ENCODE measurements around the gene ZFP92.

The ZFP92 gene

DNA sequence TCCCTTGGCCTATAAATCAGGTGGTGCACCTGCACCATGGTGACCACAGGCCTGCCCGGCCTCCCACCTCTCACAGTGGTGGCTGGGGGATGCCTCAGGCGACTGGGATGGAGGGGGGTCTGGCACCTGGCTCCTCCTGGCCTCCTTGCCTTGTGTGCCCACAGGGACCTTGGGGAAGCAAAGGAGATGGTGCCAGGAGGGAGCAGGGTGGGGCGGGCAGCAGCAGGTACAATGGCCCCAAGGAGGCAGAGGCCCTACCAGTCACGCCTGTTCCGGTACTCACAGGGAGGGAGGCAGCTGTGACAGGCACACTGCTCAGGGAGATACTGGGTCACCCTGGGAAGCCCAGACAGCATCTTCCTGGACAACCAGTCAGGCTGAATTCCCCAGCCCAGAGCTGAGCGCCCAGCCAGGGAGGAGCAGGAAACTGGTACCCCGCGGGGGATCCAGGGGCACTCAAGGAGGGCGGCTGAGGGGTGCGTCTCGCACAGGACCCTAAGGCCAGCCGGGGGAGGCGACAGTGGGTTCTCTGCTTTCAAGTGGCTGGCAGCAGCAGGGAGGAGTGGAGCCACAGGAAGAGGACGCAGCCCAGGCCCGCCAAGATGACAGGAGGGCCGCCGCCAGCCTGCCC is 35.8 kb downstream of the ZFP92 start:
- Histone ChIP-seq H3K36me3 (ENCODE audit: control insufficient read depth, insufficient read depth, low read length) (no peaks in the 10 kb centered on the region), H3K4me3 (replicated peaks; ENCODE audit: low read depth, low read length) (no peak overlapping the region), H3K27me3 (replicated peaks; ENCODE audit: control insufficient read depth, insufficient read depth, low read length) (no peaks in the 10 kb centered on the region)
- no peak for DNase-seq (ENCODE audit: extremely low read depth, insufficient read length)
- TF ChIP-seq, protein P1, sequence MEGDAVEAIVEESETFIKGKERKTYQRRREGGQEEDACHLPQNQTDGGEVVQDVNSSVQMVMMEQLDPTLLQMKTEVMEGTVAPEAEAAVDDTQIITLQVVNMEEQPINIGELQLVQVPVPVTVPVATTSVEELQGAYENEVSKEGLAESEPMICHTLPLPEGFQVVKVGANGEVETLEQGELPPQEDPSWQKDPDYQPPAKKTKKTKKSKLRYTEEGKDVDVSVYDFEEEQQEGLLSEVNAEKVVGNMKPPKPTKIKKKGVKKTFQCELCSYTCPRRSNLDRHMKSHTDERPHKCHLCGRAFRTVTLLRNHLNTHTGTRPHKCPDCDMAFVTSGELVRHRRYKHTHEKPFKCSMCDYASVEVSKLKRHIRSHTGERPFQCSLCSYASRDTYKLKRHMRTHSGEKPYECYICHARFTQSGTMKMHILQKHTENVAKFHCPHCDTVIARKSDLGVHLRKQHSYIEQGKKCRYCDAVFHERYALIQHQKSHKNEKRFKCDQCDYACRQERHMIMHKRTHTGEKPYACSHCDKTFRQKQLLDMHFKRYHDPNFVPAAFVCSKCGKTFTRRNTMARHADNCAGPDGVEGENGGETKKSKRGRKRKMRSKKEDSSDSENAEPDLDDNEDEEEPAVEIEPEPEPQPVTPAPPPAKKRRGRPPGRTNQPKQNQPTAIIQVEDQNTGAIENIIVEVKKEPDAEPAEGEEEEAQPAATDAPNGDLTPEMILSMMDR (IDR thresholded peaks at IDR 0.05; ENCODE audit: insufficient read depth, low read length, poor library complexity, severe bottlenecking), result no peak

- Histone ChIP-seq H3K27me3 (replicated peaks; ENCODE audit: control insufficient read depth, insufficient read depth, low read length) (no peaks in the 10 kb centered on the region), H3K36me3 (ENCODE audit: control insufficient read depth, insufficient read depth, low read length) (no peaks in the 10 kb centered on the region), H3K4me3 (replicated peaks; ENCODE audit: low read depth, low read length) (no peak overlapping the region)
- TF ChIP-seq, protein P1 (IDR thresholded peaks at IDR 0.05; ENCODE audit: insufficient read depth, low read length, poor library complexity, severe bottlenecking), result no peak
- DNase-seq (ENCODE audit: extremely low read depth, insufficient read length), result no peak
Observed at GRCh38 chrX:153447581-153447960, 36.3 kb downstream of the ZFP92 start.

GRCh38 chrX:153448556-153449367 is 37.5 kb downstream of the ZFP92 start:
- H3K36me3 ChIP-seq (ENCODE audit: control insufficient read depth, insufficient read depth, low read length), result no peaks in the 10 kb centered on the region
- no peak for DNase-seq (ENCODE audit: extremely low read depth, insufficient read length)
- H3K4me3 ChIP-seq (replicated peaks; ENCODE audit: low read depth, low read length), result no peak overlapping the region
- H3K27me3 ChIP-seq (replicated peaks; ENCODE audit: control insufficient read depth, insufficient read depth, low read length), result no peaks in the 10 kb centered on the region
- TF ChIP-seq, protein P1 (IDR thresholded peaks at IDR 0.05; ENCODE audit: insufficient read depth, low read length, poor library complexity, severe bottlenecking), result no peak

DNA sequence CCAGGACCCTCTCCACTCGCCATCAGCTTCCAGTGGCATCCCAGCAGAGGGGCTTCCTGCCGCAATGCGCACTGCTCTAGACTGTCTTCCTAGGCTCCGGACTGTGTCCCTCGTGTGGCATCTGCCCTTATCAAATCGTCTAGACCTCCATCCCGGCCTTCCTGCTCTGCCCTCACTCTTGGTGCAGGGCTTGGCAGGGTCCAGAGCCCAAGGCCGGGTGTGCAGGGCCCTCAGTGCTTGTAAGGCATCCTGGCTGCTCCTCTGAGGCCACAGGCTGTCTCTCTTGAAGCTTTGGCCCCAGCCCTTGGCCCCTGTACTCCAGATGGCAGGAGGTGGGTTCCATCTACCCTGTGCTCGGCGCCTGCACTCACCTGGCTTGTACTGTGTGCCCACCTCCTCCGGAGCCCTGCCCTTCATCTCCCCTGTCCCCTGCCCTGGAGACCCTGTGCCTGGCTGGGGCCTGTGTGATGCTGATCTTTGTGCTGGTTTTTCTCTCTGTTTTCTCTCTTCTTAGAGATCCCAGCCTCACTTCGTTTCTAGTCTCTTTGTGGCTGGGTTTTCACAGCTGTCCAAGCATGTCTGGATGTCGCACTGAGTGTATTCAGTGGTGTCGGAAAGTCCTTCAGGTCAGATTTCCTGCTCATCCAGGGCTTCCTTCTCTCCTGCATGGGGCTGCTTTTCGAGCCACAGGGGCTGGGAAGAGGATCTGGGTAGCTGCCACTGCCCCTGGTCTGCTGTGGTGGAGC is 38.3 kb downstream of the ZFP92 start:
- TF ChIP-seq, protein P1 (IDR thresholded peaks at IDR 0.05; ENCODE audit: insufficient read depth, low read length, poor library complexity, severe bottlenecking), result no peak
- Histone ChIP-seq H3K27me3 (replicated peaks; ENCODE audit: control insufficient read depth, insufficient read depth, low read length) (no peaks in the 10 kb centered on the region), H3K4me3 (replicated peaks; ENCODE audit: low read depth, low read length) (no peak overlapping the region), H3K36me3 (ENCODE audit: control insufficient read depth, insufficient read depth, low read length) (no peaks in the 10 kb centered on the region)
- DNase-seq (ENCODE audit: extremely low read depth, insufficient read length), result no peak

- Histone ChIP-seq H3K4me3 (replicated peaks; ENCODE audit: low read depth, low read length) (no peak overlapping the region), H3K27me3 (replicated peaks; ENCODE audit: control insufficient read depth, insufficient read depth, low read length) (no peaks in the 10 kb centered on the region), H3K36me3 (ENCODE audit: control insufficient read depth, insufficient read depth, low read length) (peaks cover 2% of the 10 kb centered on the region; the same call in 1 of the 2 replicates)
- TF ChIP-seq, protein P1 (IDR thresholded peaks at IDR 0.05; ENCODE audit: insufficient read depth, low read length, poor library complexity, severe bottlenecking), result no peak
- no peak for DNase-seq (ENCODE audit: extremely low read depth, insufficient read length)
Observed at GRCh38 chrX:153450114-153450948, 39.1 kb downstream of the ZFP92 start.

All from GM06990 (cell line).